IPS-15b (cell line): ENCODE measurements around the gene SNTA1.
"Not testable (repeated sequence)": the region's sequence is repeated elsewhere in the genome, so short reads cannot be mapped to it uniquely, and the experiment has no call there.

ENCODE experiments used
- H3K27me3 ChIP-seq: one replicate; pipeline ENCODE4 v1.6.1; 2013; ENCODE audit warnings: low read length; ENCODE audit not compliant: control insufficient read depth, insufficient read depth
- H3K36me3 ChIP-seq: one replicate; pipeline ENCODE4 v1.6.1; 2013; ENCODE audit warnings: low read length; ENCODE audit not compliant: control insufficient read depth, insufficient read depth
- H3K4me1 ChIP-seq: one replicate; pipeline ENCODE4 v1.6.1; 2013; ENCODE audit warnings: mild to moderate bottlenecking, low read length; ENCODE audit not compliant: control insufficient read depth, insufficient read depth
- H3K4me3 ChIP-seq: one replicate; pipeline ENCODE4 v1.5.1; 2013; ENCODE audit warnings: low read depth, low read length
- H3K9ac ChIP-seq: one replicate; pipeline ENCODE4 v1.6.1; 2013; ENCODE audit warnings: low read depth, mild to moderate bottlenecking, low read length
- H3K9me3 ChIP-seq: one replicate; pipeline ENCODE4 v1.6.1; 2013; ENCODE audit warnings: mild to moderate bottlenecking, low read length; ENCODE audit not compliant: control insufficient read depth, insufficient read depth

SNTA1 gene

GRCh38 chr20:33443512-33444239 lies at the start of gene SNTA1:
TSS of gene SNTA1 (minus strand) at chr20:33443763. CDS start at chr20:33443620, 143 bp downstream.
- peaks cover 6% of the 10 kb centered on the region for H3K4me1 ChIP-seq
- peak within 1 kb of the TSS; percentile 92 for H3K4me3 ChIP-seq

GRCh38 chr20:33490934-33491656 lies 47.5 kb upstream of the SNTA1 start:
- H3K27me3 ChIP-seq, result no peaks in the 10 kb centered on the region
- no peaks in the 10 kb centered on the region for H3K36me3 ChIP-seq
- peak overlapping the region; percentile 54 for H3K9ac ChIP-seq
- H3K9me3 ChIP-seq, result no peaks in the 10 kb centered on the region
- H3K4me3 ChIP-seq, result peak overlapping the region; percentile 83
- H3K4me1 ChIP-seq, result no peaks in the 10 kb centered on the region

More at GRCh38 chr20:33443512-33444239, at the start of gene SNTA1:
- peaks cover 20% of the 10 kb centered on the region for H3K27me3 ChIP-seq
- H3K9me3 ChIP-seq, result no peaks in the 10 kb centered on the region
- H3K9ac ChIP-seq, result no peak within 1 kb of the TSS
- H3K36me3 ChIP-seq, result no peaks in the 10 kb centered on the region

GRCh38 chr20:33490023-33490933 lies 46.7 kb upstream of the SNTA1 start, which contains the start of gene CBFA2T2:
TSS of gene CBFA2T2 (plus strand) at chr20:33490096. CDS start at chr20:33490268, 172 bp downstream.
- Histone ChIP-seq H3K27me3 (no peaks in the 10 kb centered on the region), H3K4me3 (peak within 1 kb of the TSS; percentile 83), H3K9me3 (no peaks in the 10 kb centered on the region), H3K9ac (peak within 1 kb of the TSS; percentile 54), H3K36me3 (no peaks in the 10 kb centered on the region), H3K4me1 (no peaks in the 10 kb centered on the region)

- peak overlapping the region; percentile 58 for H3K4me3 ChIP-seq
- H3K27me3 ChIP-seq, result no peaks in the 10 kb centered on the region
- no peaks in the 10 kb centered on the region for H3K36me3 ChIP-seq
- no peaks in the 10 kb centered on the region for H3K4me1 ChIP-seq
- no peak overlapping the region for H3K9ac ChIP-seq
- no peaks in the 10 kb centered on the region for H3K9me3 ChIP-seq
Measured at GRCh38 chr20:33489495-33490022, 46.0 kb upstream of the SNTA1 start.

- H3K9ac ChIP-seq, H3K9me3 ChIP-seq, H3K27me3 ChIP-seq, H3K4me1 ChIP-seq, H3K36me3 ChIP-seq: not testable (repeated sequence)
- H3K4me3 ChIP-seq, result peak overlapping the region; percentile 58
Measured at GRCh38 chr20:33488661-33489494, 45.3 kb upstream of the SNTA1 start.

GRCh38 chr20:33488201-33488600 lies 44.6 kb upstream of the SNTA1 start:
- Histone ChIP-seq H3K9ac (no peak overlapping the region), H3K9me3 (no peaks in the 10 kb centered on the region), H3K4me3 (no peak overlapping the region), H3K36me3 (no peaks in the 10 kb centered on the region), H3K4me1 (no peaks in the 10 kb centered on the region), H3K27me3 (no peaks in the 10 kb centered on the region)

- not testable (repeated sequence) for H3K27me3 ChIP-seq, H3K4me3 ChIP-seq
Measured at GRCh38 chr20:33483186-33483585, 39.6 kb upstream of the SNTA1 start.

GRCh38 chr20:33482581-33482980 lies 39.0 kb upstream of the SNTA1 start:
- H3K9ac ChIP-seq, result no peak overlapping the region
- no peak overlapping the region for H3K4me3 ChIP-seq
- H3K36me3 ChIP-seq, result no peaks in the 10 kb centered on the region
- H3K27me3 ChIP-seq, result no peaks in the 10 kb centered on the region
- no peaks in the 10 kb centered on the region for H3K4me1 ChIP-seq
- no peaks in the 10 kb centered on the region for H3K9me3 ChIP-seq

More at GRCh38 chr20:33483186-33483585, 39.6 kb upstream of the SNTA1 start:
- not testable (repeated sequence) for H3K4me1 ChIP-seq, H3K9ac ChIP-seq, H3K9me3 ChIP-seq, H3K36me3 ChIP-seq

GRCh38 chr20:33481431-33481941 lies 37.9 kb upstream of the SNTA1 start:
- Histone ChIP-seq H3K36me3 (no peaks in the 10 kb centered on the region), H3K9ac (no peak overlapping the region), H3K9me3 (no peaks in the 10 kb centered on the region), H3K4me3 (no peak overlapping the region), H3K27me3 (no peaks in the 10 kb centered on the region), H3K4me1 (peaks cover 5% of the 10 kb centered on the region)

- no peak overlapping the region for H3K4me3 ChIP-seq
- peaks cover 16% of the 10 kb centered on the region for H3K4me1 ChIP-seq
- no peak overlapping the region for H3K9ac ChIP-seq
- no peaks in the 10 kb centered on the region for H3K36me3 ChIP-seq
- H3K9me3 ChIP-seq, result no peaks in the 10 kb centered on the region
- no peaks in the 10 kb centered on the region for H3K27me3 ChIP-seq
Measured at GRCh38 chr20:33480048-33480447, 36.5 kb upstream of the SNTA1 start.
